WTC11 (cell line): ENCODE measurements around the gene WARS2. TPM values are rescaled to one million over a fixed set of nuclear protein-coding genes. Genes with fewer than 3 reads are reported as not detected.

Experiments used
- ATAC-seq: fragments of 200-7000 bp; cut with Tn5 transposase; 2 replicates; pipeline ENCODE4 v1.10.0; 2021; ENCODE audit warnings: mild to moderate bottlenecking, moderate library complexity
- CTCF ChIA-PET: fragments of 300-600 bp; sonication (Branson Sonifier 250); formaldehyde crosslinking; loops from one replicate; lab custom pipeline; 2021; ENCODE audit warnings: antibody characterized with exemption; lab: Charles Lee
- POLR2A ChIA-PET: fragments of 350-600 bp; sonication (Branson Sonifier 250); formaldehyde crosslinking; loops from one replicate; lab custom pipeline; 2021; ENCODE audit warnings: antibody characterized with exemption; lab: Charles Lee
- DNase-seq: peaks from one replicate; pipeline ENCODE4 v3.0.0; 2021; ENCODE audit warnings: low spot score
- H3K27ac Mint-ChIP-seq: 2 replicates; pipeline ENCODE4 v1.8.0; 2021; ENCODE audit warnings: mixed read lengths
- H3K27me3 Mint-ChIP-seq: 2 replicates; pipeline ENCODE4 v1.8.0; 2021; ENCODE audit warnings: low read depth, mild to moderate bottlenecking, moderate library complexity, mixed read lengths
- H3K36me3 Mint-ChIP-seq: 2 replicates; pipeline ENCODE4 v1.8.0; 2021; ENCODE audit warnings: mixed read lengths
- H3K4me1 Mint-ChIP-seq: 2 replicates; pipeline ENCODE4 v1.8.0; 2022; ENCODE audit warnings: mixed read lengths
- H3K4me3 Mint-ChIP-seq: 2 replicates; pipeline ENCODE4 v1.8.0; 2021; ENCODE audit warnings: mild to moderate bottlenecking, moderate library complexity, mixed read lengths
- H3K9me3 Mint-ChIP-seq: 2 replicates; pipeline ENCODE4 v1.8.0; 2021; ENCODE audit warnings: mixed read lengths
- ATF3 ChIP-seq: sonication (generic); formaldehyde crosslinking; conservative IDR thresholded peaks from 2 replicates; pipeline ENCODE4 v1.8.1; 2022; ENCODE audit warnings: mild to moderate bottlenecking, missing genetic modification reagents
- EMX1 ChIP-seq: fragments of 250-450 bp; sonication (Bioruptor Pico); IDR thresholded peaks from 2 replicates; pipeline ENCODE4 v1.8.0; 2021; ENCODE audit warnings: mild to moderate bottlenecking
- GTF2I ChIP-seq: fragments of 250-450 bp; sonication (Bioruptor Pico); conservative IDR thresholded peaks from 2 replicates; pipeline ENCODE4 v1.4.0; 2021; ENCODE audit warnings: mild to moderate bottlenecking
- IRF1 ChIP-seq: sonication (generic); formaldehyde crosslinking; IDR thresholded peaks from 2 replicates; pipeline ENCODE4 v1.8.0; 2023; ENCODE audit warnings: missing genetic modification reagents
- PRDM15 ChIP-seq: sonication (generic); formaldehyde crosslinking; IDR thresholded peaks from 2 replicates; pipeline ENCODE4 v1.8.0; 2022; ENCODE audit warnings: missing genetic modification reagents
- PREB ChIP-seq: sonication (generic); formaldehyde crosslinking; IDR thresholded peaks from 2 replicates; pipeline ENCODE4 v1.8.1; 2022; ENCODE audit warnings: mild to moderate bottlenecking, missing genetic modification reagents, moderate library complexity, borderline replicate concordance
- RELA ChIP-seq: sonication (generic); formaldehyde crosslinking; IDR thresholded peaks from 2 replicates; pipeline ENCODE4 v1.8.1; 2022; ENCODE audit warnings: missing genetic modification reagents, mild to moderate bottlenecking, borderline replicate concordance
- RORB ChIP-seq: fragments of 250-450 bp; sonication (Bioruptor Pico); IDR thresholded peaks from 2 replicates; pipeline ENCODE4 v1.9.0; 2021; ENCODE audit warnings: mild to moderate bottlenecking
- SP1 ChIP-seq: sonication (generic); formaldehyde crosslinking; conservative IDR thresholded peaks from 2 replicates; pipeline ENCODE4 v1.8.1; 2022; ENCODE audit warnings: missing genetic modification reagents
- TP53 ChIP-seq: sonication (generic); formaldehyde crosslinking; IDR thresholded peaks from 2 replicates; pipeline ENCODE4 v1.8.1; 2023; ENCODE audit warnings: mild to moderate bottlenecking, missing genetic modification reagents
- ZNF219 ChIP-seq: sonication (generic); formaldehyde crosslinking; IDR thresholded peaks from 2 replicates; pipeline ENCODE4 v1.8.0; 2023; ENCODE audit warnings: missing genetic modification reagents, mild to moderate bottlenecking, borderline replicate concordance
- ZNF263 ChIP-seq: sonication (generic); formaldehyde crosslinking; IDR thresholded peaks from 2 replicates; pipeline ENCODE4 v1.8.1; 2022; ENCODE audit warnings: low read depth, mild to moderate bottlenecking, moderate library complexity, missing genetic modification reagents
- ZNF671 ChIP-seq: fragments of 250-450 bp; sonication (Bioruptor Pico); IDR thresholded peaks from 2 replicates; pipeline ENCODE4 v1.8.0; 2021; ENCODE audit warnings: mild to moderate bottlenecking
- total RNA-seq: library from RNA; stranded (reverse); gene quantifications from 3 replicates; pipeline ENCODE4 v1.2.3, GENCODE V29; 2021
- TF ChIP-seq, protein P1 (sequence below): sonication (generic); formaldehyde crosslinking; IDR thresholded peaks from 2 replicates; pipeline ENCODE4 v1.8.1; 2022; ENCODE audit warnings: missing genetic modification reagents, borderline replicate concordance
- TF ChIP-seq, protein P2 (sequence below): sonication (generic); formaldehyde crosslinking; IDR thresholded peaks from 2 replicates; pipeline ENCODE4 v1.8.1; 2023; ENCODE audit warnings: mild to moderate bottlenecking, missing genetic modification reagents, moderate library complexity
- TF ChIP-seq, protein P3 (sequence below): fragments of 200-600 bp; IDR thresholded peaks from 2 replicates; pipeline ENCODE4 v1.8.0; 2022; ENCODE audit warnings: antibody characterized with exemption

The WARS2 gene
- total RNA-seq, 1 experiment from 2014 or later: 9.3 TPM

DNA sequence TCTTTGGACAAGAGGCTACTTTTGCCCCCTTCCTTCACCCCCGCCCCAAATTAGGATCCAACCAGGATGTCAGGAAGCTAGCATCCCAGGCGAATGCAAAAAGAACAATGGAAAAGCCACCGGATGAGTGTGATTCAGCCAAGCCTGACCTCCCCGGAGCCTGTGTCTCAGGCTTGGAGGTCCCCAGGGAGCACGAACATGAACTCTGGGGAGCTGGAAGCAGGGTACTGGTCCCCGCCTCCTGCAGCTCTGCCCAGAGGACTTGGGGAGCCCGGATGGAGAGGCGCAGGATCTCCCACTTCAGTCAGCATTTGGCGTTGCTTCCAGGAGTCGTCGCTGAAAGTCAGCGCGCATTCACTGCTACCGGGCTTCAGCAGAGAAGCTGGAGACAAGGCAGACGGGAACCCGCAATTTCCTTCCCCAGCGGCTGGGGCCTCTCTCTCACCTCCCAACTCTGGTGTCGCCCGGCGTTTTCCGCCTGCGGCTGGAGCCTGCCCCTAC, 150.5 kb downstream of the WARS2 start (continued):
- no peak for TF ChIP-seq PRDM15 (CRISPR knock-in tag)

DNA sequence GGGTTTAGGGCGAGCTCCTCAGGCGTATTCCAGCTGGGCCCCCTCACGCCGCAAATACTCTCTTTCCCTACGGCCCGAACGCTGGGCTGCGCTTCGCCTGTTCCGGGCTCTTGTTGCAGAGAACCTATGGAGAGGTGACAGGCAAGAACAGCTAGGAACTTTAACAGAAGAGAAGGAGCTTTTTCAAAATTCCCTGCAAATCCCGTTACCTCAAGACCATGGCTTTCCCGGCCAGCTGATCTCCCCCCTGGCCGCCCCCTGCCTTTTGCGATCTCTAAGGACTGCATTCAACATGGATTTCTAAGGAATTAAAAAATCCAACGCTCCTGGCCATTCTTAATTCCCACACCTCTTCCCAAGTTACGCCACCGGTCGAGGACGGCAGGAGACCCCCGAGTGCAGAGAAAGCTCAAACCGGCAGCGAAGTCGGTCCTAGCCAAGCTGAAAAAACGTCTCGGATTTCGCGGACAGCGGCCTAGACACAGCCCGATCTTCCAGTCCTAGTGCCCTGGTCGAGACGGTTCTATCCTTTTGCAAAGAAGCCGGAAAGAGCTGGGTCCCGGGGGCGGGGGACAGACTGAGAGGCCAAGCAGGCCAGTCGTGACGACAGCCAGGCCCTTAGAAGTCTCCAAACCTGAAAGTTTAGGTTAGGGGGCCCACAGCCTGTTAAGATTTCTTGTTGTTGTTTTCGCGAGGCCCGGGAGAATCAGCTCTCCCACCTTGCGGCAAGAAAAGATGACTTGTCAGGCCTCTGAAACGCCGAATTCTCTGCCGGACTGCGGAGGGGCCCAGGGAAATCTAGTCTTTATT, 151.2 kb downstream of the WARS2 start:
- H3K27me3 Mint-ChIP-seq: peaks cover 100% of the 10 kb centered on the region
- DNase-seq (peak; percentile 66), ATAC-seq (peak; percentile 2)
- TF ChIP-seq ZNF219: no peak
- TF ChIP-seq IRF1 (CRISPR knock-in tag): no peak
- TF ChIP-seq, protein P1, sequence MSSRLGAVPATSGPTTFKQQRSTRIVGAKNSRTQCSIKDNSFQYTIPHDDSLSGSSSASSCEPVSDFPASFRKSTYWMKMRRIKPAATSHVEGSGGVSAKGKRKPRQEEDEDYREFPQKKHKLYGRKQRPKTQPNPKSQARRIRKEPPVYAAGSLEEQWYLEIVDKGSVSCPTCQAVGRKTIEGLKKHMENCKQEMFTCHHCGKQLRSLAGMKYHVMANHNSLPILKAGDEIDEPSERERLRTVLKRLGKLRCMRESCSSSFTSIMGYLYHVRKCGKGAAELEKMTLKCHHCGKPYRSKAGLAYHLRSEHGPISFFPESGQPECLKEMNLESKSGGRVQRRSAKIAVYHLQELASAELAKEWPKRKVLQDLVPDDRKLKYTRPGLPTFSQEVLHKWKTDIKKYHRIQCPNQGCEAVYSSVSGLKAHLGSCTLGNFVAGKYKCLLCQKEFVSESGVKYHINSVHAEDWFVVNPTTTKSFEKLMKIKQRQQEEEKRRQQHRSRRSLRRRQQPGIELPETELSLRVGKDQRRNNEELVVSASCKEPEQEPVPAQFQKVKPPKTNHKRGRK (CRISPR knock-in tag): no peak
- peak overlapping the region; percentile 74 for H3K4me3 Mint-ChIP-seq
- ChIA-PET CTCF (interaction anchor here (0.6 to 2.7 kb wide), 11 partner anchors 10 to 980 kb away, joined by 3 to 35 read pairs (median 4); no protein-coding TSS in a partner anchor), POLR2A (interaction anchor here (1.4 kb wide), 1 partner anchor 11 kb away, joined by 6 read pairs; no protein-coding TSS in a partner anchor)
- H3K4me1 Mint-ChIP-seq: peaks cover 84% of the 10 kb centered on the region
- no peaks in the 10 kb centered on the region for H3K9me3 Mint-ChIP-seq
- no peak overlapping the region for H3K27ac Mint-ChIP-seq
- no peaks in the 10 kb centered on the region for H3K36me3 Mint-ChIP-seq

DNA sequence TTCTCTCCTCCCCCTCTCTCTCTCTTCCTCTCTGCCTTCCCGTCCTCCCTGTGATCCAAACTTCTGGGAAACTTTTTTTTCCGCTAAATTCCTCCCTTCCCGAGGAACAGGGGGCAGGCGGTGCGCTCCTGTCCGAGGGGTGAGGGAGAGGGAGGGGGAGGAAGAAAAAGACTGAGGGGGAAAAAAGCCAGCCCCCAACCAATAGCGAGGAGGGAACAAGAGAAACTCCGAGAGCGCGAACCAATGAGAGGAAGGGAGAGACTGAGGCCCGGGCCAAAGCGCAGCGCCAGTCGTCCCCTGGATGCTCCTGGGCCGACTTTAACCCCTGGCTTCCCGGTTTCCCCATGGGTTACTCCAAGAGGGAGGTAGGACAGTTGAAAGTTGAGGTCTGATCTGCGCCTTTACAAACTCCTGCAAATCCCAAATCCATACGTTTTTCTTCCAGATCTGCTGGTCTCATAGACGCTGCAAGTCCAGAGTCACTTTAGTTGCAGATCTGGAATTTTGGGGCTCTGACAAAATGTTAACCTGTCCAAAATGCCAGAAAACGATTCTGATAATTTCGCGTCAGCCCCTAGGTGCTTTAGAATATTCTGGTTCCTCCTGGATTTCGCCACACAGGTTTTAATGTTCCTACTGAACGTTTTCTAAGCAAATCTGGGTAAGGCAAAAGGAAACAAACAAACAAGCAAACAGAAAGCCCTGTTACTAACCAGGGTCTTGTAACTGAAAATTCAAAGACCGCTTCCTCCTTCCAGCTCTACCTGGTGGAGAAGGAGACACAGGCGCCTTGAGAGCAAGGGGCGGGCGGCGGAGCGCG, 152.1 kb downstream of the WARS2 start, which contains the start of gene TBX15:
Gene TBX15 (minus strand): TSS at position 158 of the 820 bp plus-strand sequence. CDS start 548 bp downstream, outside the sequence.
- DNase-seq: peak; percentile 69
- H3K27me3 Mint-ChIP-seq: peaks cover 100% of the 10 kb centered on the region
- H3K4me3 Mint-ChIP-seq: peak within 1 kb of the TSS; percentile 74
- CTCF ChIA-PET: interaction anchor here (0.6 to 2.7 kb wide), 10 partner anchors 12 to 837 kb away, joined by 3 to 35 read pairs (median 5); no protein-coding TSS in a partner anchor
- POLR2A ChIA-PET: interaction anchor here (1.4 kb wide), 1 partner anchor 12 kb away, joined by 6 read pairs; no protein-coding TSS in a partner anchor
- H3K36me3 Mint-ChIP-seq: no peaks in the 10 kb centered on the region
- H3K4me1 Mint-ChIP-seq: peaks cover 85% of the 10 kb centered on the region
- no peak within 1 kb of the TSS for H3K27ac Mint-ChIP-seq
- no peaks in the 10 kb centered on the region for H3K9me3 Mint-ChIP-seq
- ATAC-seq: peak; percentile 33
- TF ChIP-seq, protein P2, sequence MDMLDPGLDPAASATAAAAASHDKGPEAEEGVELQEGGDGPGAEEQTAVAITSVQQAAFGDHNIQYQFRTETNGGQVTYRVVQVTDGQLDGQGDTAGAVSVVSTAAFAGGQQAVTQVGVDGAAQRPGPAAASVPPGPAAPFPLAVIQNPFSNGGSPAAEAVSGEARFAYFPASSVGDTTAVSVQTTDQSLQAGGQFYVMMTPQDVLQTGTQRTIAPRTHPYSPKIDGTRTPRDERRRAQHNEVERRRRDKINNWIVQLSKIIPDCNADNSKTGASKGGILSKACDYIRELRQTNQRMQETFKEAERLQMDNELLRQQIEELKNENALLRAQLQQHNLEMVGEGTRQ (CRISPR knock-in tag): no peak
- TF ChIP-seq RELA (CRISPR knock-in tag) (no peak), ZNF671 (no peak), TP53 (CRISPR knock-in tag) (no peak), PREB (CRISPR knock-in tag) (no peak), ATF3 (CRISPR knock-in tag) (no peak), ZNF263 (CRISPR knock-in tag) (no peak), GTF2I (CRISPR knock-in tag) (no peak), EMX1 (CRISPR knock-in tag) (no peak), RORB (CRISPR knock-in tag) (no peak), SP1 (CRISPR knock-in tag) (no peak)
- TF ChIP-seq, protein P3, sequence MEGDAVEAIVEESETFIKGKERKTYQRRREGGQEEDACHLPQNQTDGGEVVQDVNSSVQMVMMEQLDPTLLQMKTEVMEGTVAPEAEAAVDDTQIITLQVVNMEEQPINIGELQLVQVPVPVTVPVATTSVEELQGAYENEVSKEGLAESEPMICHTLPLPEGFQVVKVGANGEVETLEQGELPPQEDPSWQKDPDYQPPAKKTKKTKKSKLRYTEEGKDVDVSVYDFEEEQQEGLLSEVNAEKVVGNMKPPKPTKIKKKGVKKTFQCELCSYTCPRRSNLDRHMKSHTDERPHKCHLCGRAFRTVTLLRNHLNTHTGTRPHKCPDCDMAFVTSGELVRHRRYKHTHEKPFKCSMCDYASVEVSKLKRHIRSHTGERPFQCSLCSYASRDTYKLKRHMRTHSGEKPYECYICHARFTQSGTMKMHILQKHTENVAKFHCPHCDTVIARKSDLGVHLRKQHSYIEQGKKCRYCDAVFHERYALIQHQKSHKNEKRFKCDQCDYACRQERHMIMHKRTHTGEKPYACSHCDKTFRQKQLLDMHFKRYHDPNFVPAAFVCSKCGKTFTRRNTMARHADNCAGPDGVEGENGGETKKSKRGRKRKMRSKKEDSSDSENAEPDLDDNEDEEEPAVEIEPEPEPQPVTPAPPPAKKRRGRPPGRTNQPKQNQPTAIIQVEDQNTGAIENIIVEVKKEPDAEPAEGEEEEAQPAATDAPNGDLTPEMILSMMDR: no peak
